CD14-positive monocyte (primary cell): ENCODE results near the gene OR3A3. TPM values are rescaled to one million over a fixed set of nuclear protein-coding genes. Genes with fewer than 3 reads are reported as not detected.
A peak's percentile ranks its signal among the peaks of the same experiment; 100 is the strongest.
"Not testable (repeated sequence)": the region's sequence is repeated elsewhere in the genome, so short reads cannot be mapped to it uniquely, and the experiment has no call there.

Source experiments
- DNase-seq, 3 donors: peaks; one replicate each; pipeline ENCODE4 v3.0.0-alpha.2; 2011 to 2022
- H2AFZ ChIP-seq: 2 replicates; pipeline ENCODE4 v1.6.0; 2012; ENCODE audit warnings: mild to moderate bottlenecking, low read depth, low read length, inconsistent platforms; ENCODE audit not compliant: insufficient read depth, poor library complexity, severe bottlenecking
- H3K27ac ChIP-seq, 2 donors: 1 replicate in 1 of 2; 2 replicates in 1 of 2; pipeline ENCODE4 v1.5.1; 2012 to 2013; ENCODE audit warnings: low read length in 2 of 2, control low read depth in 1 of 2, inconsistent platforms in 1 of 2, low read depth in 1 of 2, mild to moderate bottlenecking in 1 of 2
- H3K27me3 ChIP-seq, 2 donors: one replicate each; pipeline versions ENCODE4 v1.6.0 to v1.6.1; 2011 to 2013; ENCODE audit warnings: low read length in 2 of 2; ENCODE audit not compliant: control insufficient read depth in 2 of 2, insufficient read depth in 2 of 2
- H3K36me3 ChIP-seq, 2 donors: replicated peaks in 1 of 2; 1 replicate in 1 of 2; 2 replicates in 1 of 2; pipeline versions ENCODE4 v1.5.1 to v1.6.1; 2012 to 2013; ENCODE audit warnings: low read length in 2 of 2, control low read depth in 1 of 2, inconsistent platforms in 1 of 2, mild to moderate bottlenecking in 1 of 2; ENCODE audit not compliant: insufficient read depth in 2 of 2, control insufficient read depth in 1 of 2
- H3K4me1 ChIP-seq, 2 donors: 1 replicate in 1 of 2; 2 replicates in 1 of 2; pipeline versions ENCODE4 v1.5.1 to v1.6.1; 2012 to 2013; ENCODE audit warnings: low read length in 2 of 2, control low read depth in 1 of 2, inconsistent platforms in 1 of 2, mild to moderate bottlenecking in 1 of 2, moderate library complexity in 1 of 2; ENCODE audit not compliant: insufficient read depth in 2 of 2, control insufficient read depth in 1 of 2
- H3K4me2 ChIP-seq: replicated peaks from 2 replicates; pipeline ENCODE3; 2012; ENCODE audit warnings: low read length, moderate library complexity, mild to moderate bottlenecking; ENCODE audit not compliant: poor library complexity, severe bottlenecking; ENCODE audit errors: extremely low read depth
- H3K4me3 ChIP-seq, 3 experiments: fragments of 200-600 bp in 1 of 3; sonication (generic) in 1 of 3; replicated peaks in 1 of 3; 1 replicate in 2 of 3; 2 replicates in 1 of 3; pipeline ENCODE4 v1.5.1; 2011 to 2013; ENCODE audit warnings: low read length in 3 of 3, mild to moderate bottlenecking in 3 of 3, control low read depth in 2 of 3, low read depth in 2 of 3, inconsistent platforms in 1 of 3, moderate library complexity in 1 of 3
- H3K79me2 ChIP-seq: 2 replicates; pipeline ENCODE4 v1.6.0; 2012; ENCODE audit warnings: mild to moderate bottlenecking, control low read depth, inconsistent platforms, low read length, moderate library complexity; ENCODE audit not compliant: insufficient read depth
- H3K9ac ChIP-seq: 2 replicates; pipeline ENCODE4 v1.6.0; 2017; ENCODE audit warnings: low read length, mild to moderate bottlenecking; ENCODE audit not compliant: insufficient read depth, poor library complexity, severe bottlenecking
- H3K9me3 ChIP-seq, 2 donors: replicated peaks in 1 of 2; 1 replicate in 1 of 2; 2 replicates in 1 of 2; pipeline versions ENCODE4 v1.5.1 to v1.6.1; 2012 to 2013; ENCODE audit warnings: low read length in 2 of 2, control low read depth in 1 of 2; ENCODE audit not compliant: control insufficient read depth in 1 of 2, insufficient read depth in 1 of 2
- H4K20me1 ChIP-seq: 2 replicates; pipeline ENCODE4 v1.6.0; 2012; ENCODE audit warnings: mild to moderate bottlenecking, low read length, control low read depth, moderate library complexity; ENCODE audit not compliant: insufficient read depth
- H3K27ac Mint-ChIP-seq, 7 donors: one replicate each; pipeline ENCODE4 v1.8.0; 2020; ENCODE audit warnings: mild to moderate bottlenecking in 7 of 7, mixed read lengths in 7 of 7, moderate library complexity in 6 of 7, inconsistent platforms in 2 of 7
- H3K27me3 Mint-ChIP-seq, 3 donors: one replicate each; pipeline ENCODE4 v1.8.0; 2021 to 2022; ENCODE audit warnings: low read depth in 3 of 3, mild to moderate bottlenecking in 3 of 3, mixed read lengths in 3 of 3, moderate library complexity in 3 of 3, inconsistent platforms in 1 of 3
- H3K36me3 Mint-ChIP-seq, 2 donors: one replicate each; pipeline ENCODE4 v1.8.0; 2020; ENCODE audit warnings: mixed read lengths in 2 of 2, inconsistent platforms in 1 of 2, mild to moderate bottlenecking in 1 of 2
- H3K4me1 Mint-ChIP-seq: one replicate; pipeline ENCODE4 v1.8.0; 2020; ENCODE audit warnings: mild to moderate bottlenecking, mixed read lengths
- H3K4me3 Mint-ChIP-seq, 2 donors: one replicate each; pipeline ENCODE4 v1.8.0; 2020; ENCODE audit warnings: mild to moderate bottlenecking in 2 of 2, mixed read lengths in 2 of 2, moderate library complexity in 1 of 2
- H3K9me3 Mint-ChIP-seq, 7 donors: one replicate each; pipeline ENCODE4 v1.8.0; 2020 to 2022; ENCODE audit warnings: mixed read lengths in 7 of 7, mild to moderate bottlenecking in 6 of 7, moderate library complexity in 6 of 7, inconsistent platforms in 2 of 7
- CTCF ChIP-seq: fragments of 200-600 bp; IDR thresholded peaks from one replicate; pipeline ENCODE4 v1.8.0; 2022; ENCODE audit warnings: antibody characterized with exemption, mild to moderate bottlenecking
- WGBS: methylation state at CpG from one replicate; pipeline ENCODE4 v1.1.5; 2013; ENCODE audit warnings: missing lambda C conversion rate; ENCODE audit not compliant: insufficient coverage; 5-methylcytosine and 5-hydroxymethylcytosine counted together
- intact Hi-C, 2 donors: fragments of 100-400 bp; cut with micrococcal nuclease; formaldehyde crosslinking; loops; one replicate each; pipeline versions ENCODE4 v1.15.0 to v1.15.1; 2023
- polyA plus RNA-seq, 3 donors: library from polyadenylated mRNA; depleted of rRNA in 1 of 3; unstranded in 2 of 3; stranded (reverse) in 1 of 3; fragments of 300-500 nt in 2 of 3; fragments of >200 nt in 1 of 3; fragmentation: Illumina TruSeq in 2 of 3; gene quantifications; 1 replicate in 2 of 3; 2 replicates in 1 of 3; pipeline ENCODE4 v1.2.3, GENCODE V29; 2012 to 2021

The OR3A3 gene
- polyA plus RNA-seq, 3 donors: not detected

- Mint-ChIP-seq H3K9me3 (peaks cover 0 to 2% (median 0%) of the 10 kb centered on the region in 7 donors), H3K27me3 (peaks cover 3 to 7% (median 4%) of the 10 kb centered on the region in 3 donors), H3K4me3 (no peak overlapping the region), H3K4me1 (no peaks in the 10 kb centered on the region), H3K27ac (no peak overlapping the region), H3K36me3 (no peaks in the 10 kb centered on the region)
- no peak for DNase-seq
- H2AFZ ChIP-seq: no peak overlapping the region
- H3K36me3 ChIP-seq: no peaks in the 10 kb centered on the region
- no peaks in the 10 kb centered on the region for H3K4me1 ChIP-seq
- 78% methylated on average over 1 of the region's 2 CpGs for WGBS
- no peak overlapping the region for H3K4me2 ChIP-seq
- H3K4me3 ChIP-seq: no peak overlapping the region
- peaks cover 2 to 5% of the 10 kb centered on the region in 2 donors for H3K27me3 ChIP-seq
- no peak overlapping the region for H3K27ac ChIP-seq
- TF ChIP-seq CTCF: peak; percentile 12
- intact Hi-C loops: no loop called here
- H3K9me3 ChIP-seq: no peaks in the 10 kb centered on the region
- H3K79me2 ChIP-seq: no peaks in the 10 kb centered on the region
- no peaks in the 10 kb centered on the region for H4K20me1 ChIP-seq
- H3K9ac ChIP-seq: no peak overlapping the region
These were observed 37.0 kb downstream of the OR3A3 start for GRCh38 chr17:3448059-3448665.

DNA sequence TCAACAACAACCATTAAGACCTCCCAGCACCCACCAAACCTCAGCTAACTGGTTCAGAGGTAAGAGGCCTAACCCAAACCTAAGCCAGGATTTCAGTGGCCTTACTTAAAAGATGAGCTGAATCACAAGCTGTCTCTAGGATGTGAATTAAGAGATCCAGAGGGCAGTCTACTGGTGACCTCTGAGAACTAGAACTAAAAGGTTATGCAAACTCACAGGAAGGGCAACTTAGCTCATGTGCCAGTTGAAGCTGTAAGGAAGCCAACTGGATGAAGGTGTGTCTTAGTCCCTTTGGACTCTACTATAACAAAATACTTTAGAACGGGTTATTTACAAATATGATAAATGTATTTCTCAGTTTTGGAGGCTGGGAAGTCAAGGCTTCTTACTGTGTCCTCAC, 55.2 kb downstream of the OR3A3 start:
- WGBS: no CpG with 5 or more reads among the region's 1 CpG
- H3K4me1 Mint-ChIP-seq, H3K9me3 ChIP-seq, intact Hi-C loops, H3K9ac ChIP-seq, H3K4me2 ChIP-seq, H3K36me3 Mint-ChIP-seq, H2AFZ ChIP-seq, H3K27me3 ChIP-seq, H3K27ac ChIP-seq, H3K4me1 ChIP-seq, H4K20me1 ChIP-seq, H3K4me3 ChIP-seq, H3K4me3 Mint-ChIP-seq, H3K36me3 ChIP-seq, H3K79me2 ChIP-seq, DNase-seq, H3K27me3 Mint-ChIP-seq: not testable (repeated sequence)
- peaks cover 0 to 10% (median 4%) of the 10 kb centered on the region in 7 donors for H3K9me3 Mint-ChIP-seq
- H3K27ac Mint-ChIP-seq: peak overlapping the region in 1 of 7 donors; percentile 50
